HepG2 (cell line): ENCODE measurements around the gene MZF1. TPM values are rescaled to one million over a fixed set of nuclear protein-coding genes. Genes with fewer than 3 reads are reported as not detected.

Source experiments
- ATAC-seq: fragments of 200-7000 bp; cut with Tn5 transposase; 3 replicates; pipeline ENCODE4 v1.9.1; 2020; ENCODE audit warnings: mild to moderate bottlenecking, moderate library complexity
- BruUV-seq: library from RNA; stranded (reverse); fragments of 400-500 nt; replicated peaks from 2 replicates; lab custom pipeline; 2021; lab: Mats Ljungman, UMichigan
- CTCF ChIA-PET: fragments of 300-600 bp; formaldehyde crosslinking; extraction: SDS; loops from one replicate; lab custom pipeline; 2021; ENCODE audit warnings: low total read pairs, inconsistent platforms, low intra/inter-chr PET ratio; lab: Yijun Ruan, JAX
- POLR2A ChIA-PET: fragments of 350-600 bp; sonication (Branson Sonifier 250); formaldehyde crosslinking; loops from one replicate; lab custom pipeline; 2020; ENCODE audit warnings: antibody characterized with exemption, inconsistent platforms; lab: Yijun Ruan, JAX
- DNase-seq: peaks from one replicate; pipeline ENCODE4 v3.0.0-alpha.2; 2015; ENCODE audit warnings: low spot score
- FAIRE-seq: peaks from 3 replicates; lab custom pipeline; 2011; peaks lifted over from hg19 to GRCh38; lab: Jason Lieb, UNC
- H2AFZ ChIP-seq: one replicate; pipeline ENCODE4 v1.6.1; 2011; ENCODE audit warnings: low read length, inconsistent platforms
- H3K27ac ChIP-seq: fragments of 300-600 bp; 3 replicates; pipeline ENCODE4 v1.8.0; 2011; ENCODE audit warnings: mixed run types, mild to moderate bottlenecking, mixed read lengths, low read length, inconsistent platforms; ENCODE audit not compliant: insufficient read depth; ENCODE audit errors: extremely low read length
- H3K27me3 ChIP-seq, 2 experiments: fragments of 200-600 bp in 1 of 2; 2 replicates in 1 of 2; 3 replicates in 1 of 2; pipeline versions ENCODE4 v1.6.0 to v1.8.0; 2011; ENCODE audit warnings: low read length in 2 of 2, mild to moderate bottlenecking in 2 of 2, moderate library complexity in 2 of 2, inconsistent platforms in 1 of 2; ENCODE audit not compliant: insufficient read depth in 2 of 2, control insufficient read depth in 1 of 2
- H3K36me3 ChIP-seq, 2 experiments: fragments of 200-600 bp in 1 of 2; replicated peaks in 1 of 2; 2 replicates in 1 of 2; 3 replicates in 1 of 2; pipeline versions ENCODE4 v1.5.1 to v1.8.0; 2011; ENCODE audit warnings: low read length in 2 of 2, inconsistent platforms in 1 of 2; ENCODE audit not compliant: insufficient read depth in 2 of 2, control insufficient read depth in 1 of 2
- H3K4me1 ChIP-seq: 2 replicates; pipeline ENCODE4 v1.5.1; 2012; ENCODE audit warnings: low read length, inconsistent platforms; ENCODE audit not compliant: insufficient read depth
- H3K4me2 ChIP-seq: 2 replicates; pipeline ENCODE4 v1.6.0; 2011; ENCODE audit warnings: low read depth, low read length, inconsistent platforms
- H3K4me3 ChIP-seq, 3 experiments: fragments of 200-600 bp in 1 of 3; sonication (generic), shearing (Covaris generic) in 1 of 3; replicated peaks in 1 of 3; 2 replicates each; pipeline ENCODE4 v1.5.1; 2011 to 2016; ENCODE audit warnings: low read length in 3 of 3, inconsistent platforms in 2 of 3, low read depth in 2 of 3, mild to moderate bottlenecking in 2 of 3, control low read depth in 1 of 3, mixed read lengths in 1 of 3; ENCODE audit not compliant: insufficient read depth in 1 of 3
- H3K79me2 ChIP-seq: one replicate; pipeline ENCODE4 v1.6.1; 2011; ENCODE audit warnings: low read length, inconsistent platforms; ENCODE audit not compliant: insufficient read depth
- H3K9ac ChIP-seq: 2 replicates; pipeline ENCODE4 v1.6.0; 2011; ENCODE audit warnings: mild to moderate bottlenecking, low read depth, low read length, inconsistent platforms; ENCODE audit not compliant: insufficient read depth
- H3K9me3 ChIP-seq: 2 replicates; pipeline ENCODE4 v1.5.1; 2012; ENCODE audit warnings: mild to moderate bottlenecking, low read length
- H4K20me1 ChIP-seq: 2 replicates; pipeline ENCODE4 v1.6.0; 2011; ENCODE audit warnings: inconsistent platforms, mild to moderate bottlenecking, low read length, moderate library complexity; ENCODE audit not compliant: insufficient read depth
- ATF4 ChIP-seq, 2 experiments: fragments of 450-650 bp in 1 of 2; sonication (generic) in 1 of 2; formaldehyde crosslinking; IDR thresholded peaks; 2 replicates each; pipeline versions ENCODE4 v1.5.0 to v1.8.0; 2020 to 2022; ENCODE audit warnings: mild to moderate bottlenecking in 1 of 2, missing genetic modification reagents in 1 of 2
- CSRNP2 ChIP-seq: sonication (generic); formaldehyde crosslinking; conservative IDR thresholded peaks from 2 replicates; pipeline ENCODE4 v1.8.0; 2022; ENCODE audit warnings: low read depth, missing genetic modification reagents
- KDM5A ChIP-seq: fragments of 200-600 bp; sonication (generic); IDR thresholded peaks from 2 replicates; pipeline ENCODE4 v1.7.0; 2018; ENCODE audit warnings: antibody characterized with exemption, mild to moderate bottlenecking, low read length, borderline replicate concordance
- KDM5B ChIP-seq: sonication (generic); formaldehyde crosslinking; IDR thresholded peaks from 2 replicates; pipeline ENCODE4 v1.4.0; 2020; ENCODE audit warnings: missing genetic modification reagents, mild to moderate bottlenecking, borderline replicate concordance
- MYNN ChIP-seq: sonication (generic); formaldehyde crosslinking; IDR thresholded peaks from 2 replicates; pipeline ENCODE4 v1.4.0; 2020; ENCODE audit warnings: mild to moderate bottlenecking, low read depth, missing genetic modification reagents
- POLR2A ChIP-seq, 2 experiments: IDR thresholded peaks; 2 replicates each; pipeline ENCODE4 v1.6.1; 2011; ENCODE audit warnings: low read depth in 2 of 2, low read length in 2 of 2, mild to moderate bottlenecking in 1 of 2, moderate library complexity in 1 of 2; ENCODE audit not compliant: insufficient read depth in 1 of 2
- REL ChIP-seq: sonication (generic); formaldehyde crosslinking; conservative IDR thresholded peaks from 2 replicates; pipeline ENCODE4 v1.8.0; 2022; ENCODE audit warnings: mild to moderate bottlenecking, missing genetic modification reagents, moderate library complexity
- REPIN1 ChIP-seq: sonication (generic); formaldehyde crosslinking; IDR thresholded peaks from 2 replicates; pipeline ENCODE4 v1.8.0; 2022; ENCODE audit warnings: missing genetic modification reagents, low read depth, mild to moderate bottlenecking, borderline replicate concordance
- SALL2 ChIP-seq: sonication (generic); formaldehyde crosslinking; IDR thresholded peaks from 2 replicates; pipeline ENCODE4 v1.8.1; 2023; ENCODE audit warnings: mild to moderate bottlenecking, missing genetic modification reagents, inconsistent platforms
- SMC3 ChIP-seq: IDR thresholded peaks from 2 replicates; pipeline ENCODE4 v1.6.1; 2011; ENCODE audit warnings: low read length, improper control_type of control experiment
- ZBTB2 ChIP-seq: sonication (generic); formaldehyde crosslinking; IDR thresholded peaks from 2 replicates; pipeline ENCODE4 v1.8.0; 2022; ENCODE audit warnings: low read depth, missing genetic modification reagents
- ZNF557 ChIP-seq: sonication (generic); formaldehyde crosslinking; IDR thresholded peaks from 2 replicates; pipeline ENCODE4 v1.4.0; 2020; ENCODE audit warnings: missing genetic modification reagents
- ZNF607 ChIP-seq: sonication (generic); formaldehyde crosslinking; IDR thresholded peaks from 2 replicates; pipeline ENCODE4 v1.5.1; 2020; ENCODE audit warnings: missing genetic modification reagents, mild to moderate bottlenecking, borderline replicate concordance
- WGBS: methylation state at CpG from one replicate; pipeline ENCODE4 v1.1.6; 2017; ENCODE audit warnings: low lambda C conversion rate; 5-methylcytosine and 5-hydroxymethylcytosine counted together
- in situ Hi-C: cut with HindIII; loops from 2 replicates; pipeline ENCODE4 v1.10.0; 2017; ENCODE audit warnings: low pct_unique_long_range_greater_than_20kb; ENCODE audit not compliant: extremely low pct_ligation_motif_present
- intact Hi-C: fragments of 100-400 bp; cut with micrococcal nuclease; formaldehyde crosslinking; loops from one replicate; pipeline ENCODE4 v1.10.0; 2022; ENCODE audit not compliant: unreplicated experiment
- polyA plus RNA-seq, 8 experiments: library from polyadenylated mRNA; depleted of rRNA in 3 of 8; stranded (reverse) in 7 of 8; unstranded in 1 of 8; fragments of >200 nt; fragmentation: Illumina TruSeq in 4 of 8; extraction: Trizol in 4 of 8; gene quantifications; 2 replicates each; pipeline versions ENCODE4 v1.2.1 to v1.2.3, GENCODE V29; 2011 to 2016; ENCODE audit warnings: low read depth in 4 of 8, missing spikeins in 1 of 8, mixed read lengths in 1 of 8; ENCODE audit not compliant: insufficient read depth in 1 of 8
- total RNA-seq, 5 experiments: library from RNA; depleted of rRNA; stranded (reverse); fragments of >200 nt; fragmentation: Illumina TruSeq; extraction: Trizol; gene quantifications; 2 replicates each; pipeline ENCODE4 v1.2.3, GENCODE V29; 2016; ENCODE audit warnings: low read depth in 1 of 5
- TF ChIP-seq, protein P1 (sequence below): IDR thresholded peaks from 2 replicates; pipeline ENCODE4 v1.6.1; 2016; ENCODE audit warnings: low read depth
- TF ChIP-seq, protein P2 (sequence below): sonication (generic); formaldehyde crosslinking; IDR thresholded peaks from 2 replicates; pipeline ENCODE4 v1.5.0; 2020; ENCODE audit warnings: missing genetic modification reagents

The MZF1 gene
- total and polyA plus RNA-seq, 2 of the 13 experiments (the other 11 are each of a cell fraction or from before 2014, with no cell fraction given) = 3.1 to 8.1 TPM

GRCh38 chr19:58544591-58545285, 28.4 kb downstream of the MZF1 start:
- ChIA-PET CTCF (no interaction called here), POLR2A (interaction anchor here (0.6 to 3.6 kb wide), 13 partner anchors 9 to 228 kb away, joined by 3 to 59 read pairs (median 11); partner anchors contain the start of genes CHMP2A, MZF1, UBE2M and ZBTB45)
- no peaks in the 10 kb centered on the region for H3K9me3 ChIP-seq
- ATAC-seq = peak; percentile 14
- H2AFZ ChIP-seq = no peak overlapping the region
- H3K27ac ChIP-seq = peak overlapping the region; percentile 80
- 0% methylated on average over 7 of the region's 92 CpGs for WGBS
- H3K27me3 ChIP-seq = no peaks in the 10 kb centered on the region; a peak in 2 of 5 replicates
- no peak for FAIRE-seq
- H3K4me1 ChIP-seq = peaks cover 24% of the 10 kb centered on the region
- intact Hi-C loops = no loop called here
- in situ Hi-C loops = no loop called here
- H3K9ac ChIP-seq = peak overlapping the region; percentile 85
- H3K4me2 ChIP-seq = peak overlapping the region; percentile 97
- no peak for DNase-seq
- H3K79me2 ChIP-seq = peaks cover 38% of the 10 kb centered on the region
- H4K20me1 ChIP-seq = peaks cover 35% of the 10 kb centered on the region
- peaks cover 27 to 40% of the 10 kb centered on the region in 2 experiments for H3K36me3 ChIP-seq
- H3K4me3 ChIP-seq = peak overlapping the region; percentile 91 to 99 (median 96)
- BruUV-seq = no TSS peak
- no peak for TF ChIP-seq SMC3
- no peak for TF ChIP-seq KDM5B (CRISPR knock-in tag)
- TF ChIP-seq ZNF557 (CRISPR knock-in tag) = no peak
- TF ChIP-seq ZBTB2 (CRISPR knock-in tag) = peak; percentile 42
- TF ChIP-seq REPIN1 (CRISPR knock-in tag) = no peak
- no peak for TF ChIP-seq SALL2
- TF ChIP-seq REL (CRISPR knock-in tag) = 0 out of 2 replicates have a peak, but pooled peaks have one; percentile 44
- TF ChIP-seq POLR2A (IDR thresholded peaks at IDR 0.05; ENCODE audit: insufficient read depth in 1 of 2, low read depth in 2 of 2, low read length in 2 of 2) = 0 out of 4 replicates have a peak, but pooled peaks of 1 of the 2 experiments have one; percentile 9
- 0 out of 2 replicates have a peak, but pooled peaks have one; percentile 18 for TF ChIP-seq KDM5A
- TF ChIP-seq CSRNP2 (CRISPR knock-in tag) = no peak; the same call in 1 of the 2 replicates
- TF ChIP-seq, protein P1, sequence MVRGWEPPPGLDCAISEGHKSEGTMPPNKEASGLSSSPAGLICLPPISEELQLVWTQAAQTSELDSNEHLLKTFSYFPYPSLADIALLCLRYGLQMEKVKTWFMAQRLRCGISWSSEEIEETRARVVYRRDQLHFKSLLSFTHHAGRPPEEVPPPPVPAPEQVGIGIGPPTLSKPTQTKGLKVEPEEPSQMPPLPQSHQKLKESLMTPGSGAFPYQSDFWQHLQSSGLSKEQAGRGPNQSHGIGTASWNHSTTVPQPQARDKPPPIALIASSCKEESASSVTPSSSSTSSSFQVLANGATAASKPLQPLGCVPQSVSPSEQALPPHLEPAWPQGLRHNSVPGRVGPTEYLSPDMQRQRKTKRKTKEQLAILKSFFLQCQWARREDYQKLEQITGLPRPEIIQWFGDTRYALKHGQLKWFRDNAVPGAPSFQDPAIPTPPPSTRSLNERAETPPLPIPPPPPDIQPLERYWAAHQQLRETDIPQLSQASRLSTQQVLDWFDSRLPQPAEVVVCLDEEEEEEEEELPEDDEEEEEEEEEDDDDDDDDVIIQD (CRISPR knock-in tag) = no peak
- TF ChIP-seq, protein P2, sequence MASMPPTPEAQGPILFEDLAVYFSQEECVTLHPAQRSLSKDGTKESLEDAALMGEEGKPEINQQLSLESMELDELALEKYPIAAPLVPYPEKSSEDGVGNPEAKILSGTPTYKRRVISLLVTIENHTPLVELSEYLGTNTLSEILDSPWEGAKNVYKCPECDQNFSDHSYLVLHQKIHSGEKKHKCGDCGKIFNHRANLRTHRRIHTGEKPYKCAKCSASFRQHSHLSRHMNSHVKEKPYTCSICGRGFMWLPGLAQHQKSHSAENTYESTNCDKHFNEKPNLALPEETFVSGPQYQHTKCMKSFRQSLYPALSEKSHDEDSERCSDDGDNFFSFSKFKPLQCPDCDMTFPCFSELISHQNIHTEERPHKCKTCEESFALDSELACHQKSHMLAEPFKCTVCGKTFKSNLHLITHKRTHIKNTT = no peak
- no peak for TF ChIP-seq ZNF607 (CRISPR knock-in tag)
- peak in 1 of 2 experiments; percentile 32; a peak in 1 of 4 replicates for TF ChIP-seq ATF4 (CRISPR knock-in tag; IDR thresholded peaks at IDR 0.05)
- TF ChIP-seq MYNN = no peak
